ENCODE results near the gene VWA5B2.
A peak's percentile ranks its signal among the peaks of the same experiment; 100 is the strongest.

The VWA5B2 gene

GRCh38 chr3:184183679-184184078 lies 45.7 kb upstream of the VWA5B2 start:
- H2AFZ ChIP-seq (ENCODE audit: low read depth, low read length) = no peak overlapping the region
- no peak for TF ChIP-seq CTCF (IDR thresholded peaks at IDR 0.05; ENCODE audit: borderline replicate concordance, extremely low read depth, low read length, poor library complexity, severe bottlenecking)
- TF ChIP-seq EZH2 (IDR thresholded peaks at IDR 0.05; ENCODE audit: borderline replicate concordance, low read depth, low read length, severe bottlenecking) = no peak
- H3K27ac ChIP-seq (ENCODE audit: low read length) = no peak overlapping the region
- peaks cover 29% of the 10 kb centered on the region for H3K4me1 ChIP-seq (ENCODE audit: insufficient read depth, low read length)
- peaks cover 17% of the 10 kb centered on the region; the same call in 1 of the 2 replicates for H4K20me1 ChIP-seq (ENCODE audit: insufficient read depth, low read length)
- no peak overlapping the region for H3K9ac ChIP-seq (ENCODE audit: low read depth, low read length)
- peaks cover 32% of the 10 kb centered on the region for H3K79me2 ChIP-seq (ENCODE audit: insufficient read depth, low read length)
- DNase-seq (no peak), ATAC-seq (ENCODE audit: insufficient read depth, low read depth) (no peak)
- peaks cover 71% of the 10 kb centered on the region for H3K36me3 ChIP-seq (ENCODE audit: insufficient read depth, low read length)
- H3K4me2 ChIP-seq (ENCODE audit: insufficient read depth, low read length) = no peak overlapping the region
- H3K4me3 ChIP-seq (ENCODE audit: low read depth in 1 of 2, low read length in 2 of 2) = no peak overlapping the region
- H3K27me3 ChIP-seq (ENCODE audit: insufficient read depth, low read length, poor library complexity) = no peaks in the 10 kb centered on the region
- H3K9me3 ChIP-seq (ENCODE audit: insufficient read depth, low read length, severe bottlenecking) = no peaks in the 10 kb centered on the region

GRCh38 chr3:184184546-184185230 lies 44.7 kb upstream of the VWA5B2 start:
- H3K9ac ChIP-seq (ENCODE audit: low read depth, low read length) = peak overlapping the region; percentile 72
- H3K9me3 ChIP-seq (ENCODE audit: insufficient read depth, low read length, severe bottlenecking) = no peaks in the 10 kb centered on the region
- ATAC-seq (ENCODE audit: insufficient read depth, low read depth) = no peak
- H3K27me3 ChIP-seq (ENCODE audit: insufficient read depth, low read length, poor library complexity) = no peaks in the 10 kb centered on the region
- peaks cover 17% of the 10 kb centered on the region for H4K20me1 ChIP-seq (ENCODE audit: insufficient read depth, low read length)
- no peak for TF ChIP-seq CTCF (IDR thresholded peaks at IDR 0.05; ENCODE audit: borderline replicate concordance, extremely low read depth, low read length, poor library complexity, severe bottlenecking)
- TF ChIP-seq EZH2 (IDR thresholded peaks at IDR 0.05; ENCODE audit: borderline replicate concordance, low read depth, low read length, severe bottlenecking) = no peak
- H3K4me2 ChIP-seq (ENCODE audit: insufficient read depth, low read length) = peak overlapping the region; percentile 76
- H3K4me3 ChIP-seq (ENCODE audit: low read depth in 1 of 2, low read length in 2 of 2) = peak overlapping the region in 1 of 2 experiments; percentile 68; a peak in 2 of 4 replicates
- H2AFZ ChIP-seq (ENCODE audit: low read depth, low read length) = 0 out of 2 replicates have a peak overlapping the region, but pooled peaks have one; percentile 92
- peaks cover 71% of the 10 kb centered on the region for H3K36me3 ChIP-seq (ENCODE audit: insufficient read depth, low read length)
- peaks cover 33% of the 10 kb centered on the region for H3K79me2 ChIP-seq (ENCODE audit: insufficient read depth, low read length)
- DNase-seq = no peak
- H3K27ac ChIP-seq (ENCODE audit: low read length) = peak overlapping the region; percentile 80
- H3K4me1 ChIP-seq (ENCODE audit: insufficient read depth, low read length) = peaks cover 29% of the 10 kb centered on the region

GRCh38 chr3:184185461-184186183 lies 43.8 kb upstream of the VWA5B2 start:
- Histone ChIP-seq H2AFZ (ENCODE audit: low read depth, low read length) (peak overlapping the region; percentile 92), H3K27ac (ENCODE audit: low read length) (peak overlapping the region; percentile 80), H3K4me2 (ENCODE audit: insufficient read depth, low read length) (peak overlapping the region; percentile 76), H3K79me2 (ENCODE audit: insufficient read depth, low read length) (peaks cover 33% of the 10 kb centered on the region), H3K36me3 (ENCODE audit: insufficient read depth, low read length) (peaks cover 70% of the 10 kb centered on the region), H4K20me1 (ENCODE audit: insufficient read depth, low read length) (peaks cover 17% of the 10 kb centered on the region), H3K4me1 (ENCODE audit: insufficient read depth, low read length) (peaks cover 29% of the 10 kb centered on the region), H3K9me3 (ENCODE audit: insufficient read depth, low read length, severe bottlenecking) (no peaks in the 10 kb centered on the region), H3K27me3 (ENCODE audit: insufficient read depth, low read length, poor library complexity) (no peaks in the 10 kb centered on the region), H3K9ac (ENCODE audit: low read depth, low read length) (peak overlapping the region; percentile 72), H3K4me3 (ENCODE audit: low read depth in 1 of 2, low read length in 2 of 2) (peak overlapping the region; percentile 47 to 68; a peak in 3 of 4 replicates)
- peak; percentile 91 for ATAC-seq (ENCODE audit: insufficient read depth, low read depth)
- TF ChIP-seq EZH2 (IDR thresholded peaks at IDR 0.05; ENCODE audit: borderline replicate concordance, low read depth, low read length, severe bottlenecking) (no peak), CTCF (IDR thresholded peaks at IDR 0.05; ENCODE audit: borderline replicate concordance, extremely low read depth, low read length, poor library complexity, severe bottlenecking) (no peak)
- DNase-seq = peak; percentile 100
